HG03196 (cell line): ENCODE data around the gene ETS1.
"Not testable (repeated sequence)": the region's sequence is repeated elsewhere in the genome, so short reads cannot be mapped to it uniquely, and the experiment has no call there.

Source experiments
- ATAC-seq: cut with Tn5 transposase; IDR thresholded peaks from one replicate; pipeline ENCODE4 v1.9.1; 2021; ENCODE audit not compliant: unreplicated experiment

ETS1 gene

GRCh38 chr11:128447233-128447632, 140.1 kb downstream of the ETS1 start:
- no peak for ATAC-seq

GRCh38 chr11:128445921-128446320, 141.4 kb downstream of the ETS1 start:
- ATAC-seq = not testable (repeated sequence)

DNA sequence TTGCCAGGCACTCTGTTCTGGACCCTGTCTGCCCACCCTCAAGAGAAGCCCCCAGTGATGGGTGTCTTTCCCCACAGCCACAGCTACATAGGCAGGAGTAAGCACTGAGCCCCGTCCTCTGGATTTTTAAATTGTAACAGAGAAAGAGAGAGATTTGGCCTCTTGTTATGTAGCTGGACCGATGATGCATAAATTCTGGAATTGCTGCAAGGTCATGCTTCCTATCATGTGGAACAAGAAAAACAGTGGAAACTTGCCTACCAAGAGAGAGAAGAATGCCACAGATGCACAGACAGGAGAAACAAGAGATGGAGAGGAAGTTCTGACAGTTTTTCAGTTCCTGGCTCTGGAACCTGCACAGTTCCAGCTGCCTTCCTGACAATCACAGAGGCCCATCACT, 150.2 kb downstream of the ETS1 start:
- ATAC-seq = no peak

- ATAC-seq = no peak
Measured at GRCh38 chr11:128434818-128435217, 152.5 kb downstream of the ETS1 start.

DNA sequence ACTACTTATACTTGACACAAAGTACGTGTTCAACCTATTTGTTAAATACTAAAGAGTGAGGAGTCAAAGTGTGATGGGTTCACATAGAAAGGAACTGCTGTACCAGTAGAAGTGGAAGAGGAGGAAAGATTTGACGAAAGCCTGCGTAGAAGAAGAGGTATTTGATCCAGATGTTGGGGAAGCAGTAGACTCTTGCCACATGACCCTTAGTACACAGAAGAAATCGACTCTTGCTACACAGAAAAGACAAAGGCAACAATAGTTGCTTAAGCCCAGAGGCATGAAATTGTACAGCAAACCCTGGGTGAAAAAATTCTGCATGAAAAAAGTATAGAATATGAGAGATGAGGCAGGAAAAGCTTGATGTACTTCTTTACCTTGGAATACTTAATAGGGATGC, 152.9 kb downstream of the ETS1 start:
- no peak for ATAC-seq

DNA sequence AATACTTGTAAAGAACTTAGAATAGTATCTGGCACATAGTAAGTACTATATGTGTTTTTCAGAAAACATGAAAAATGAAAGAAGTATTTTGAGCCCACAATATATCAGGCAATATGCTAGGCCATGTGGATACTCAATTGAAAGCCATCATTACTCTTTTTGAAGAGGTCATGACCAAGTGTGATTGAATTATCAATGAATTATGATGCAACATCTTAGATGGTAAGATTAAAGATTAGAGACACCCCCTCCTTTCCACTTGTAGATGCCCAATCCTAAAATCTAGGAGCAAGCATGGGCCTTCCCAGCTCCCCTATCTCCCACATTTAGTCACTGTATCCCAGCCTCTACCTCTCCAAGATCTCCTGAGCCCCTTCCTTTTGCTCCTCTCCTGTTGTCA, 154.4 kb downstream of the ETS1 start:
- ATAC-seq = no peak

DNA sequence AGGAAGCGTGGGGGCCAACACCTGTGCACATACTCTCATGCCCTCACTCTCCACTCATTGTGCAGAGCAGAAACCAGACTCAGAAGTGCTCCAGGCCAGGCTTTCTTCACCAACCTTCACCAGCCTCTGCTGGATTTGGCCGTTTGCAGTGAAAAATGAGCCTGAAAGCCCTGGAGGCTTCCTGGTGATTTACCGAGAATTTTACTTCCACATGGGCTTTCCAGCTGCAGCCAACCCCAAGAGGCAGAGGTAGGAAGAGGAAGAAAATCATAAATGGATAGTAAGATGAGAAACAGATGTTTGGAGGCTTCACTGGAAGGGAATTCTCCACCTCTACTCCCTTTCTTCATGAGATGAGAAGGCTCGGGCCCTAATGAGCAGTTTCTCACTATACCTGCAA, 155.4 kb downstream of the ETS1 start:
- no peak for ATAC-seq

GRCh38 chr11:128428935-128429334, 158.4 kb downstream of the ETS1 start:
- no peak for ATAC-seq

GRCh38 chr11:128424851-128425285, 162.5 kb downstream of the ETS1 start:
- no peak for ATAC-seq

GRCh38 chr11:128424271-128424711, 163.1 kb downstream of the ETS1 start:
- ATAC-seq = no peak

- peak; percentile 47 for ATAC-seq
Measured at GRCh38 chr11:128422576-128423370, 164.6 kb downstream of the ETS1 start.

- ATAC-seq = no peak
Measured at GRCh38 chr11:128421577-128422330, 165.6 kb downstream of the ETS1 start.

DNA sequence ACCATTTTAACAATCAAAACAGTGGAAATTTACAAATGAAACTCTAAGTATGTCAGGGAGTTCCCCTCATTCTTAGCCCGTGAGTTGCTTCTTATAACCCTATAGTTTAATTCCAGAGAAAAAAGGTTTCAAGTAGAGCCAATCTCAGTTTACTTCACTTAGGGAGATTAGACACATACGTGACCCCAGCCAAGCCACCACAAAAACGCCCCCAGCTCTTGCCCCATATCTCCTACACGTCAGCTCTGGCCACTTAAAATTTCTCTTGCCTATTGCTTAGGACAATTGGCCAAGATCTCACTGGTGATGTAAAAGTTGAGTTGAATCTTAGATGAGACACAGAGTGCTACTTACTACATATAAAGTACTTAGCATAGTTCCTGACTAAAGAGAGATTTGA, 166.4 kb downstream of the ETS1 start:
- ATAC-seq = no peak

GRCh38 chr11:128420265-128420664, 167.1 kb downstream of the ETS1 start:
- ATAC-seq = no peak

DNA sequence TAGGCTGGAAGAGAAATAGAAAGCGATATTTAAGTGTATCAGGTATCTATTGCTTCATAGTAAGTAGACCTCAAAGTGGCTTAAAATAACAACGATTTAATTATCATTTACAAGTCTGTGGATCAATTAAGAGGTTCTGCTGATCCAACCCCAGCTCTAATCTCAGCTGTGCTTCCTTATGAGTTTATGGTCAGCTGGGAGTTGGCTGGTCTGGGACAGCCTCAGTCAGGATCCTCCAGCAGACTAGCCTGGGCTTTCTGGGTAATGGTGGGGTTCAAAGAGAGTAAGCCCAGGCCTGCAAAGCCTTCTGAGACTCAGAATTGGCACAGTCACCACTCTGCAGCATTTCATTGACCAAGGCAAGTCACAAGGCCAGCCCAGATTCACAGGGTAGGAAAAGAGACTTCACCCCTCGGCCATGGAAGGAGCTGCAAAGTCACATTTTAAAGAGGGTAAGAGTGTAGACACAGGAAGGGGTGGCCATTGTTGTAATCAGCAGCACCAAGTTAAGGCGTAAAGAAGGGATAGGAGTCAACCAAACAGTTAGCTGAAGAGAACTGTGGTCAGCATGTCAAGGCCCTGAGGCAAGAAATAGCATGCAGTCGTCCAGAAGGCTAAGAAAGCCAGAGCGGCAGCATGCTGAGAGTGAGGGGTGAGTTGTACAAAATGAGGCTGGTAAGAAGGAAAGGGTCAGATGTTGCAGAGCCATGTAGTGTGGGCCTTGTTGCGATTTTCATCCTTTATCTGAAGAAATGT, 168.2 kb downstream of the ETS1 start:
- ATAC-seq = no peak

GRCh38 chr11:128417607-128418324, 169.6 kb downstream of the ETS1 start:
- ATAC-seq = no peak

- no peak for ATAC-seq
Measured at GRCh38 chr11:128416976-128417375, 170.4 kb downstream of the ETS1 start.

- no peak for ATAC-seq
Measured at GRCh38 chr11:128415539-128415938, 171.8 kb downstream of the ETS1 start.

GRCh38 chr11:128412847-128413791, 174.2 kb downstream of the ETS1 start:
- peak; percentile 85 for ATAC-seq

GRCh38 chr11:128411812-128412211, 175.5 kb downstream of the ETS1 start:
- ATAC-seq = no peak
